A673 (cell line): ENCODE data around the gene SPTSSB. TPM values are rescaled to one million over a fixed set of nuclear protein-coding genes. Genes with fewer than 3 reads are reported as not detected.

Source experiments
- BruUV-seq: library from RNA; stranded (reverse); fragments of 400-500 nt; replicated peaks from 2 replicates; lab custom pipeline; 2021; lab: Mats Ljungman, UMichigan
- CTCF ChIA-PET: fragments of 300-600 bp; sonication (Branson Sonifier 250); formaldehyde crosslinking; loops from one replicate; lab custom pipeline; 2022; ENCODE audit warnings: antibody characterized with exemption; lab: Charles Lee
- POLR2A ChIA-PET: fragments of 300-600 bp; sonication (Branson Sonifier 250); formaldehyde crosslinking; loops from one replicate; lab custom pipeline; 2022; ENCODE audit warnings: antibody characterized with exemption; ENCODE audit not compliant: low non-redundant PET; lab: Charles Lee
- DNase-seq: peaks from one replicate; pipeline ENCODE4 v3.0.0-alpha.2; 2015; ENCODE audit warnings: low spot score
- H3K27ac ChIP-seq: fragments of 200-600 bp; sonication (generic); 2 replicates; pipeline ENCODE4 v1.5.1; 2016; ENCODE audit warnings: mixed run types, low read depth, mild to moderate bottlenecking, mixed read lengths, antibody characterized with exemption, low read length; ENCODE audit not compliant: poor library complexity, severe bottlenecking
- H3K27me3 ChIP-seq: fragments of 200-600 bp; sonication (generic); replicated peaks from 2 replicates; pipeline ENCODE4 v1.6.1; 2017; ENCODE audit warnings: mixed run types, low read depth, mild to moderate bottlenecking, mixed read lengths, antibody characterized with exemption, low read length; ENCODE audit not compliant: insufficient read depth, poor library complexity
- H3K36me3 ChIP-seq: fragments of 200-600 bp; sonication (generic); 2 replicates; pipeline ENCODE4 v1.6.1; 2016; ENCODE audit warnings: mixed run types, mild to moderate bottlenecking, mixed read lengths, antibody characterized with exemption, low read length; ENCODE audit not compliant: insufficient read depth, poor library complexity, severe bottlenecking
- H3K4me1 ChIP-seq: fragments of 200-600 bp; sonication (generic); 2 replicates; pipeline ENCODE4 v1.6.1; 2017; ENCODE audit warnings: mixed run types, mild to moderate bottlenecking, mixed read lengths, antibody characterized with exemption, low read length; ENCODE audit not compliant: insufficient read depth, poor library complexity, severe bottlenecking
- H3K4me3 ChIP-seq: fragments of 200-600 bp; sonication (generic); 2 replicates; pipeline ENCODE4 v1.5.1; 2016; ENCODE audit warnings: low read depth, mixed run types, mild to moderate bottlenecking, mixed read lengths, low read length; ENCODE audit not compliant: poor library complexity, severe bottlenecking
- H3K9me3 ChIP-seq: fragments of 200-600 bp; sonication (generic); 2 replicates; pipeline ENCODE4 v1.6.1; 2016; ENCODE audit warnings: mixed run types, low read depth, mild to moderate bottlenecking, mixed read lengths, antibody characterized with exemption, low read length; ENCODE audit not compliant: poor library complexity, severe bottlenecking
- EZH2 ChIP-seq: fragments of 200-600 bp; sonication (generic); IDR thresholded peaks from 2 replicates; pipeline ENCODE4 v1.6.1; 2017; ENCODE audit warnings: borderline replicate concordance, low read depth, mild to moderate bottlenecking, mixed read lengths, antibody characterized with exemption, low read length; ENCODE audit not compliant: poor library complexity, severe bottlenecking
- intact Hi-C: fragments of 100-400 bp; cut with micrococcal nuclease; formaldehyde crosslinking; loops from one replicate; pipeline ENCODE4 v1.10.0; 2022; ENCODE audit not compliant: unreplicated experiment
- total RNA-seq: library from RNA; stranded (reverse); gene quantifications from 2 replicates; pipeline ENCODE4 v1.2.3, GENCODE V29; 2021
- TF ChIP-seq, protein P1 (sequence below): fragments of 300-800, 200-600 bp; sonication (generic); conservative IDR thresholded peaks from 2 replicates; pipeline ENCODE4 v1.5.1; 2017; ENCODE audit warnings: low read depth, mild to moderate bottlenecking, antibody characterized with exemption, low read length, moderate library complexity, mixed read lengths

The SPTSSB gene
- total RNA-seq, 1 experiment from 2014 or later = not detected

DNA sequence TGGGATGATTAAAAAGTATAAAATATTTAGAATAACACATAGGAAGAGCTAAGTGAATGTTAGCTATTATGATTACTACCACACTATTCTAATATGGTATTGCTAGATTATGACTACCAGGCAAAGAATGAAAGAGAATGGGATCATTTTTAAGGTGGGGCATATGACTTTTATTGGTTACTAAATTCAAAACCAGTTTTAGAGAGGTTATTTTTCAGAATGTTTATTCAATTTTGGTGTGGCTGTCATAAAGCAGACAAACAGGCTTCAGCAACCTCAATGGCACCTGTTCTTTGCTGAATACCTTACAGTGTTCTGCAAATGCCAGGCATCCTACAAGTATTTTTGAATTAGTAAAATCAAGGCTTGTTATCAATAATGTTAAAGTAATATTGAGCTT, 12.8 kb downstream of the SPTSSB start:
- H3K4me3 ChIP-seq = no peak overlapping the region
- TF ChIP-seq, protein P1, sequence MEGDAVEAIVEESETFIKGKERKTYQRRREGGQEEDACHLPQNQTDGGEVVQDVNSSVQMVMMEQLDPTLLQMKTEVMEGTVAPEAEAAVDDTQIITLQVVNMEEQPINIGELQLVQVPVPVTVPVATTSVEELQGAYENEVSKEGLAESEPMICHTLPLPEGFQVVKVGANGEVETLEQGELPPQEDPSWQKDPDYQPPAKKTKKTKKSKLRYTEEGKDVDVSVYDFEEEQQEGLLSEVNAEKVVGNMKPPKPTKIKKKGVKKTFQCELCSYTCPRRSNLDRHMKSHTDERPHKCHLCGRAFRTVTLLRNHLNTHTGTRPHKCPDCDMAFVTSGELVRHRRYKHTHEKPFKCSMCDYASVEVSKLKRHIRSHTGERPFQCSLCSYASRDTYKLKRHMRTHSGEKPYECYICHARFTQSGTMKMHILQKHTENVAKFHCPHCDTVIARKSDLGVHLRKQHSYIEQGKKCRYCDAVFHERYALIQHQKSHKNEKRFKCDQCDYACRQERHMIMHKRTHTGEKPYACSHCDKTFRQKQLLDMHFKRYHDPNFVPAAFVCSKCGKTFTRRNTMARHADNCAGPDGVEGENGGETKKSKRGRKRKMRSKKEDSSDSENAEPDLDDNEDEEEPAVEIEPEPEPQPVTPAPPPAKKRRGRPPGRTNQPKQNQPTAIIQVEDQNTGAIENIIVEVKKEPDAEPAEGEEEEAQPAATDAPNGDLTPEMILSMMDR = no peak
- no peak for TF ChIP-seq EZH2
- no peak overlapping the region for H3K27ac ChIP-seq
- H3K9me3 ChIP-seq = no peaks in the 10 kb centered on the region
- intact Hi-C loops = no loop called here
- no peak for DNase-seq
- ChIA-PET CTCF (no interaction called here), POLR2A (no interaction called here)
- no TSS peak for BruUV-seq
- no peaks in the 10 kb centered on the region for H3K36me3 ChIP-seq
- H3K27me3 ChIP-seq = no peaks in the 10 kb centered on the region
- no peaks in the 10 kb centered on the region for H3K4me1 ChIP-seq

DNA sequence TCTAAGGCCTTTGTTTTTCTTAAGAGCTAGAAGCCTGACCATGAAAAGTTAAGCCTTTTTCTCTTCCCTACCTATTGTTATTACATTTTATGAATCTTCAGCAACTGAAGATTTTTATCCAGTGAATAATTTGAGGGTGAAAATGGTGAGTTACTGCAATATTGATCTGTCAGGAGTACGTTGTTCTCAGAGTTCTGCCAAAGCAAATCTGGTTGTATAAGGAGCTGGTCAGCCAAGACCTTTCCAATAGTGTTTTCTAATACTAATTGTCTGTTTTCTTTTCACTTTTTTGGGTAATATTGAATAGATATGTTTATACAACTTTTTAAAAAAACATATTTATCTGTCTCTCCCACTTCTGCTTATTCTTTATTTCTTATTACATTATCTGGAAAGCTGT, 15.0 kb downstream of the SPTSSB start:
- no peaks in the 10 kb centered on the region for H3K4me1 ChIP-seq
- no peaks in the 10 kb centered on the region for H3K9me3 ChIP-seq
- intact Hi-C loops = no loop called here
- TF ChIP-seq, protein P1 = no peak
- no peak for TF ChIP-seq EZH2
- POLR2A ChIA-PET = no interaction called here
- no peak overlapping the region for H3K4me3 ChIP-seq
- H3K27ac ChIP-seq = no peak overlapping the region
- no peak for DNase-seq
- no peaks in the 10 kb centered on the region for H3K27me3 ChIP-seq
- H3K36me3 ChIP-seq = no peaks in the 10 kb centered on the region
- no TSS peak for BruUV-seq
- CTCF ChIA-PET = no interaction called here

DNA sequence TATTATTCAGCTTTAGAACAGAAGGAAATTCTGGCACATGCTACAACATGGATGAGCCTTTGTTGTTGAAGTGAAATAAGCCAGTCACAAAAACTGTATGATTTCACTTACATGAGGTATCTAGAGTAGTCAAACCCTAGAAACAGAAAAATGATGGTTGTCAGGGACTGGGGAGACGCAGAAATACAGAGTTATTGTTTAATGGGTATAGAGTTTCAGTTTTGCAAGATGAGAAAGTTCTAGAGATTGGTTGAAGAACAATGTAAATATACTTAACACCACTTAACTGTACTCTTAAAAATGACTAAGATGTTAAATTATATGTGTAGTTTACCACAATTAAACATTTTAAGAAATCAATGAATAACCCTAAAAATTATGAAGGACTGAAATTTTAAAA, 15.8 kb downstream of the SPTSSB start:
- TF ChIP-seq, protein P1 = no peak
- TF ChIP-seq EZH2 = no peak
- H3K4me1 ChIP-seq = no peaks in the 10 kb centered on the region
- no peak overlapping the region for H3K4me3 ChIP-seq
- BruUV-seq = no TSS peak
- intact Hi-C loops = no loop called here
- POLR2A ChIA-PET = no interaction called here
- H3K9me3 ChIP-seq = no peaks in the 10 kb centered on the region
- CTCF ChIA-PET = no interaction called here
- no peak for DNase-seq
- H3K36me3 ChIP-seq = no peaks in the 10 kb centered on the region
- H3K27me3 ChIP-seq = no peaks in the 10 kb centered on the region
- H3K27ac ChIP-seq = no peak overlapping the region
